Measurements from ENCODE around the gene GBE1.

DNA sequence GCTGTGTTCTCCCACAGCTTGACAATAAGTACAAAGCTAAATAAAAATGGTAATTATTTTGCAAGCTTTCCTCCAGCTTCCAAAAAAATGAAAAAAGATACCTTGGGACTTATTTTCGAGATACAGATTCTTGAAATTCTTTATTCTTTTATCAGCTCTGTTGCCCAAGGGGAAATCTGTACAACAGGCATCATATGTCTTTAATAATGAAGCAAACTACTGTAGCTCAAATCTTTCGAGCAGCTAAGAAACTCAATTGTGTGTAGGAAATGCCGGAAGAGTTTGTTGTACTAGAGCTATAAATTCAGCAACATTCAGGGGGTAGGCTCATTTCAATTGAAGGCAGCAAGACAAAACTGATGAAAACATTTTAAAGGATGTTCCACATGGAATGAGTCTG lies 297.7 kb downstream of the GBE1 start:
- TF ChIP-seq NR2C2 (CRISPR knock-in tag; IDR thresholded peaks at IDR 0.05) (no peak), CREM (CRISPR knock-in tag; IDR thresholded peaks at IDR 0.05) (no peak), ZNF138 (CRISPR knock-in tag; conservative IDR thresholded peaks at IDR 0.05) (no peak), CTCF (IDR thresholded peaks at IDR 0.05) (no peak), USF1 (CRISPR knock-in tag; IDR thresholded peaks at IDR 0.05) (no peak), STAT6 (CRISPR knock-in tag; conservative IDR thresholded peaks at IDR 0.05; ENCODE audit: low read depth) (no peak), FOXJ3 (CRISPR knock-in tag; IDR thresholded peaks at IDR 0.05; ENCODE audit: borderline replicate concordance) (no peak), USF2 (CRISPR knock-in tag; IDR thresholded peaks at IDR 0.05) (no peak)
- TF ChIP-seq, protein P1, sequence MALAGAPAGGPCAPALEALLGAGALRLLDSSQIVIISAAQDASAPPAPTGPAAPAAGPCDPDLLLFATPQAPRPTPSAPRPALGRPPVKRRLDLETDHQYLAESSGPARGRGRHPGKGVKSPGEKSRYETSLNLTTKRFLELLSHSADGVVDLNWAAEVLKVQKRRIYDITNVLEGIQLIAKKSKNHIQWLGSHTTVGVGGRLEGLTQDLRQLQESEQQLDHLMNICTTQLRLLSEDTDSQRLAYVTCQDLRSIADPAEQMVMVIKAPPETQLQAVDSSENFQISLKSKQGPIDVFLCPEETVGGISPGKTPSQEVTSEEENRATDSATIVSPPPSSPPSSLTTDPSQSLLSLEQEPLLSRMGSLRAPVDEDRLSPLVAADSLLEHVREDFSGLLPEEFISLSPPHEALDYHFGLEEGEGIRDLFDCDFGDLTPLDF (CRISPR knock-in tag; IDR thresholded peaks at IDR 0.05): no peak
- TF ChIP-seq, protein P2, sequence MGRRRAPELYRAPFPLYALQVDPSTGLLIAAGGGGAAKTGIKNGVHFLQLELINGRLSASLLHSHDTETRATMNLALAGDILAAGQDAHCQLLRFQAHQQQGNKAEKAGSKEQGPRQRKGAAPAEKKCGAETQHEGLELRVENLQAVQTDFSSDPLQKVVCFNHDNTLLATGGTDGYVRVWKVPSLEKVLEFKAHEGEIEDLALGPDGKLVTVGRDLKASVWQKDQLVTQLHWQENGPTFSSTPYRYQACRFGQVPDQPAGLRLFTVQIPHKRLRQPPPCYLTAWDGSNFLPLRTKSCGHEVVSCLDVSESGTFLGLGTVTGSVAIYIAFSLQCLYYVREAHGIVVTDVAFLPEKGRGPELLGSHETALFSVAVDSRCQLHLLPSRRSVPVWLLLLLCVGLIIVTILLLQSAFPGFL (CRISPR knock-in tag; IDR thresholded peaks at IDR 0.05; ENCODE audit: borderline replicate concordance): no peak
